ENCODE measurements around the gene RBM10.
"Not testable (repeated sequence)": the region's sequence is repeated elsewhere in the genome, so short reads cannot be mapped to it uniquely, and the experiment has no call there.

The RBM10 gene

DNA sequence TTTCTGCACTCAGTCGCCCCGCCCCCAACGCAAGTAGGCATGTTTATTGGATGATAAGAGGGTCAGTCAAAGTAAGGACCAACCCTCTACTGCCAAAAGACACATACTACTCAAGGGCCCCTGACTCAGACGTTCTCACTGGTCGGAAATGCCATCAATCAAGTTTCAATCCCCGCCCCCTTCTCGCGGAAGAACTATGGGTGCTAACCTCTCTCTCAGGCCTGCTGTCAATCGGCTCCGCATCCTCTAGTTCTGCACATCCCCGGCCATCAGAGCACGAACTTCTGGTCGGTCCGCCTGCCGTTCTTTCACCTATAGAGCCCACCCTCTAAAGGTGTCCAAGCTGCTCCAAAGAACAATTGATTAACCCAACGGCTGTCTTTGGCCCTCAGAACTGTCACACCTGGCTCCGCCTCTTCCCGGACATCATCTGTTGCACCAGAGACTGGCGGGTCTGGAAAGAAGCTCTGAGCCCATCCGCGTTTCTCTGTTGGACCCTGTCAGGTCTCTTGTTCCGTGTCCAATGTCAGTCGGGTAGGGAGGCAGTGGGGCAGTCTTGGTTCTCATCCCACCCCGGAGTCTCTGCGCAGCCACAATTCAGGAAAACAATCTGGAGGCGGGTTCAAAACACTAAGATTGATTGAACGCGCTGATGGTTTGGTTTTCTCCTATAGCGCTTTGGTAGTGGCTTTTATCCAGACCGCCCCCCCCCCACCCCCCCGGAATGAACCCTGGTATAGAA is 15.7 kb upstream of the RBM10 start:
- peak; percentile 83 for DNase-seq (ENCODE audit: low read depth)
- peak overlapping the region; percentile 80 for H3K4me3 ChIP-seq (ENCODE audit: low read length)
- TF ChIP-seq, protein P1, sequence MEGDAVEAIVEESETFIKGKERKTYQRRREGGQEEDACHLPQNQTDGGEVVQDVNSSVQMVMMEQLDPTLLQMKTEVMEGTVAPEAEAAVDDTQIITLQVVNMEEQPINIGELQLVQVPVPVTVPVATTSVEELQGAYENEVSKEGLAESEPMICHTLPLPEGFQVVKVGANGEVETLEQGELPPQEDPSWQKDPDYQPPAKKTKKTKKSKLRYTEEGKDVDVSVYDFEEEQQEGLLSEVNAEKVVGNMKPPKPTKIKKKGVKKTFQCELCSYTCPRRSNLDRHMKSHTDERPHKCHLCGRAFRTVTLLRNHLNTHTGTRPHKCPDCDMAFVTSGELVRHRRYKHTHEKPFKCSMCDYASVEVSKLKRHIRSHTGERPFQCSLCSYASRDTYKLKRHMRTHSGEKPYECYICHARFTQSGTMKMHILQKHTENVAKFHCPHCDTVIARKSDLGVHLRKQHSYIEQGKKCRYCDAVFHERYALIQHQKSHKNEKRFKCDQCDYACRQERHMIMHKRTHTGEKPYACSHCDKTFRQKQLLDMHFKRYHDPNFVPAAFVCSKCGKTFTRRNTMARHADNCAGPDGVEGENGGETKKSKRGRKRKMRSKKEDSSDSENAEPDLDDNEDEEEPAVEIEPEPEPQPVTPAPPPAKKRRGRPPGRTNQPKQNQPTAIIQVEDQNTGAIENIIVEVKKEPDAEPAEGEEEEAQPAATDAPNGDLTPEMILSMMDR (conservative IDR thresholded peaks at IDR 0.05; ENCODE audit: low read depth, low read length), result no peak

DNA sequence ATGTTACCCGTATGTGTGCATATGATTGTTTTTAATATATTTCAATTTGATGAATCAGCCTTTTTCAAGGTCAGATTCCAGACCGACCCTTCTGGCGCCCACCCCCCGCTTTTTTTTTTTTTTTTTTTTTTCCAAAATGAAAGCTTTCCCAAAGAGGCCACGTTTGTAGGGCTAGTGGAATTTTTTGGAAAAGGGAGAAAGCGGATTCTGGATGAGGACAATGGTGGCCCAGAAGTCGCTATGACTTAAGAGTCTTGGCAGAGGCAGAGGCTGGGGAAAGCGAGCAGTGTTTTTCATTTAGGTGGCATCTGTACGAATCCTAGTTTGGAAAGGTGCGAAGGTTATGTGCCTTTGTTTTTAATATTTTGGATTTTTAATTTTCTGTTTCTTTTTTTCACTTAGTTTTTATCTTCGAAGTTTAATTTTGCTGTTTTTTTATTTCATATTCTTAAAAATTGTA is 15.1 kb upstream of the RBM10 start:
- peak overlapping the region; percentile 80 for H3K4me3 ChIP-seq (ENCODE audit: low read length)
- TF ChIP-seq, protein P1 (conservative IDR thresholded peaks at IDR 0.05; ENCODE audit: low read depth, low read length), result no peak
- DNase-seq (ENCODE audit: low read depth), result no peak

DNA sequence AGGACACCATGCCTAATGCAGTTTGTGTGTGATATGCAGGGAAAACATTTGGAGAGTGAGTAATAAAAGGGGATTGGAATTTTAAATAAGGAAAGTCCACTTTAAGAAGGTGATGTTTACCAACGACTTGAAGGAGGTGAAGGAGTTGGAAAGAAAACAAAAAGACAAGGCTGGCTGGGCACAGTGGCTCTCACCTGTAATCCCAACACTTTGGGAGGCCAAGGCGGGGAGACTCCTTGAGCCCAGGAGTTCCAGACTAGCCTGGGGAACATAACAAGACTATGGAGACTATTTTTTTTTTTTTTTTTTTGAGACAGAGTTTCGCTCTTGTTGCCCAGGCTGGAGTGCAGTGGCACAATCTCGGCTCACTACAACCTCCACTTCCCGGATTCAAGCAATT is 11.5 kb upstream of the RBM10 start:
- no peak overlapping the region for H3K4me3 ChIP-seq (ENCODE audit: low read length)
- DNase-seq (ENCODE audit: low read depth), result no peak
- TF ChIP-seq, protein P1 (conservative IDR thresholded peaks at IDR 0.05; ENCODE audit: low read depth, low read length), result no peak

DNA sequence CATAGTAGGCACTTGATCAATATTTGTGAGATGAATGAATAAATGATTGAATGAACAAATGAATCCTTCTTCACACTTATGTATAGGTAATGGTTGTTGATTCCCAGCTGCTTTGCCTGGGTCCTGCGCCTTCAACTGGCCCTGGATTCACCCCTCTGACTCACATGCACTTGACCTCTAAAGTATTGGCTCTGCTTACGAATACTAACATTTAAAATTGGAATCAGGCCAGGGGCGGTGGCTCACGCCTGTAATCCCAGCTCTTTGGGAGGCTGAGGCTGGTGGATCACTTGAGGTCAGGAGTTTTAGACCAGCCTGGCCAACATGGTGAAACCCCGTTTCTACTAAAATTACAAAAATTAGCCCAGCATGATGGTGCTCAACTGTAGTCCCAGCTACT is 9.4 kb upstream of the RBM10 start:
- H3K4me3 ChIP-seq (ENCODE audit: low read length), result not testable (repeated sequence)
- DNase-seq (ENCODE audit: low read depth), result peak; percentile 55

DNA sequence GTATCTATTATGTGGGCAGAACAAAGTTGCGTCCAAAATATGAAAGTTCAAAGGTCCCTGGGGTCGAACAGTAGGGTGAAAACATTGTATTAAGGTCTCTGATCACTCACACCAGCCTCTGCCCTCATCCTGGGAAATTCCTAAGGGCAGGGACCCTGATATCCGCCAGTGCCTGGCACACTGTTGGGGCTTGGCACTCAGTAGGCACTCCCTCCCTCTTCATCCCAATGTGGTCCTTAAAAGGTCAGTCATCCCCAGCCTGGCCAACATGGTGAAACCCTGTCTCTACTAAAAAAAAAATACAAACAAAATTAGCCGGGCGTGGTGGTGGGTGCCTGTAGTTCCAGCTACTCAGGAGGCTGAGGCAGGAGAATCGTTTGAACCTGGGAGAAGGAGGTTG is 6.8 kb upstream of the RBM10 start:
- no peak for DNase-seq (ENCODE audit: low read depth)
- H3K4me3 ChIP-seq (ENCODE audit: low read length), result no peak overlapping the region
- TF ChIP-seq, protein P1 (conservative IDR thresholded peaks at IDR 0.05; ENCODE audit: low read depth, low read length), result no peak

DNA sequence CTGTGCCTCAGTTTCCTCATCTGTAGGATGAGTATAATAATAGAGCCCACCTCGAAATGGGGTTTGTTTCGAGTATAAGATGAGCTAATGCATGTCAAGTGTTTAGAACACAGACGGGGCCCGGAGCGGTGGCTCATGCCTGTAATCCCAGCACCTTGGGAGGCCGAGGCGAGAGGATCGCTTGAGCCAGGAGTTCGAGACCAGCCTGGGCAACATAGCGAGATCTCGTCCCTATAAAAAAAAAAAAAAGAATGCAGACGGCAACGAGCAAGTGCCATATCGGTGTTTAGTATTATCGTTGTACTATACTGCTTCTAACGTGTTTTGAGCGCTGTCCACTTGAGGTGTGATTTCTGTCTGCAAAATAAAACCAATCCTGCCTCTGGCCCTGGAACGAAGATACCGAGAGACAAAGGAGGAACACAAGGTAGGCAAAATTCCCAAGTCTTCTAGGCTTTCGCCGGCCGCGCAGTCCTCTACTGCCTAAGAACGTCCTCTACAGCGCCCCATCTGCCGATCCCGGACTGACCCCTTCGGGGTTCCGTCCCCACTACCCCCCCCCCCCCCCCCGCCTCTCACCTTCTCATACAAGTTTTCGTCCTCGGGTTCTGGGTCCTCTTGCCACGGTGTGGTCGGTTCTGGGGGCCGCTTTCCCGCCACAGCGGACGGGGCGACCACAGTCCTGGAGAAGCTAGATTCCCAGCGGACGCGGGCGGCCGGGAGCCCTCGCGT is 961 bp upstream of the RBM10 start:
- peak overlapping the region; percentile 87 for H3K4me3 ChIP-seq (ENCODE audit: low read length)
- TF ChIP-seq, protein P1 (conservative IDR thresholded peaks at IDR 0.05; ENCODE audit: low read depth, low read length), result no peak
- no peak for DNase-seq (ENCODE audit: low read depth)

DNA sequence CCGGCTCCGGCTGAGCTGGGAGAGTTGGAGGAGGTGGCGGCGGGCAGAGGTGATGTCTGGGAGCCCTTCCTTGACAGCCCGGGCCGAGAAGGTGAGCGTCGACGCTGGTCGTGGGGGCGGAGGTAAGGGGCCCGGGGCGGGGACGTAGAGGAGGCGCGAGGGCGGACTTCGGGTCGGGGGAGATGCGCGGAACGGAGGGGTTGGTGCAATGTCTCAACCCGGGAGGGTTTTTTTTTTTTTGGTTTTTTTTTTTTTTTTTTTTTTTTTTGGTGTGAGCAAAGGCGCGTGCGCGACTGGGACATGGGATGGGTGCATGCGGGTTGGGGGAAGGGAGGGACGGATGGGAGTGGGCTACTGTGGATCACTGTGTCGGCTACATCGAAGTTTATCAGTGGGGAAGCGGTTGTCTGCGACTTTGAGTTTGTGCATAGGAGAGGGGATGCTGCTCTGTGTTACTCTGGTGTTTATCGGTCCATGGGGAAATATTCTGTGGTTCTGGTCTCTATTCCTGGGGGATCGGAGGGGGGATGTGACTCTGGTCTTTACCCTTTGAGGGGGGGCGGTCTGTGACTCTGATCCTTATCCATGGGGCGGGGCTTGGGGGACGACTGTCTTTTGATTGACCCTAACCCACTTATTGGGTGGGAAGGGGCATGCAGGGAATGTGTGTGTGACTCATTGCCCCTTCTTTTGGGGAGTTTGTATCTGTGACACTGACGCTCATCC is 537 bp downstream of the RBM10 start:
- H3K4me3 ChIP-seq (ENCODE audit: low read length), result peak overlapping the region; percentile 87
- TF ChIP-seq, protein P1 (conservative IDR thresholded peaks at IDR 0.05; ENCODE audit: low read depth, low read length), result no peak
- no peak for DNase-seq (ENCODE audit: low read depth)
